Fibroblast of skin of back (primary cell): ENCODE measurements around the gene ZNF296. TPM values are rescaled to one million over a fixed set of nuclear protein-coding genes. Genes with fewer than 3 reads are reported as not detected.
A peak's percentile ranks its signal among the peaks of the same experiment; 100 is the strongest.
"Not testable (repeated sequence)": the region's sequence is repeated elsewhere in the genome, so short reads cannot be mapped to it uniquely, and the experiment has no call there.

Source experiments
- DNase-seq: peaks from one replicate; pipeline ENCODE4 v3.0.0-alpha.2; 2013
- polyA plus RNA-seq, 2 experiments: library from polyadenylated mRNA; unstranded; fragments of 120-200 nt; gene quantifications; one replicate each; pipeline ENCODE4 v1.2.1, GENCODE V29; 2013; ENCODE audit not compliant: insufficient read length in 2 of 2

Gene ZNF296
- 0.53 TPM for polyA plus RNA-seq (2013, experiment 1 of 2; ENCODE audit: insufficient read length)
- polyA plus RNA-seq (2013, experiment 2 of 2; ENCODE audit: insufficient read length) = 0.13 TPM

- DNase-seq = peak; percentile 42
Observed at GRCh38 chr19:45076029-45076850, at the start of gene ZNF296. Gene ZNF296 (minus strand): TSS chr19:45076478. CDS start chr19:45076373, 105 bp downstream.

GRCh38 chr19:45125360-45125759 lies 49.1 kb upstream of the ZNF296 start:
- DNase-seq = no peak

DNA sequence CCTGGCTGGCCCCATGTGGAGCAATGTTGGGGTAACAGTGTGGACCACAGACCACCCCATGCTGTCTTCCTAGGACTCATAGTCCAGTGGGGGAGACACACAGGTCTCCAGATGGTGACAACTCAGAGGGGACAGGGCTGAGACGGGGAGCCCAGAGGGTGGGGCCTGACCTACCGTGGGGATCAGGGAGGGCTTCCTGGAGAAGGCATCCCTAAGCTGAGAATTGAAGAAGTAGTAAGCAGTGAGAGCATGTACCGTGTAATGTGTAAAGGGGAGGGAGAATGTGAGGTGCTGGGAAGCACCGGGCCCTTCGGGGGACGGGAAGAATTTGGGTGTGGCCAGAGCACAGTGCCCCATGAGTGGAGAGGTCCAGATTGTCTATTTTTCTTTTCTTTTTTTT lies 47.7 kb upstream of the ZNF296 start:
- no peak for DNase-seq

DNA sequence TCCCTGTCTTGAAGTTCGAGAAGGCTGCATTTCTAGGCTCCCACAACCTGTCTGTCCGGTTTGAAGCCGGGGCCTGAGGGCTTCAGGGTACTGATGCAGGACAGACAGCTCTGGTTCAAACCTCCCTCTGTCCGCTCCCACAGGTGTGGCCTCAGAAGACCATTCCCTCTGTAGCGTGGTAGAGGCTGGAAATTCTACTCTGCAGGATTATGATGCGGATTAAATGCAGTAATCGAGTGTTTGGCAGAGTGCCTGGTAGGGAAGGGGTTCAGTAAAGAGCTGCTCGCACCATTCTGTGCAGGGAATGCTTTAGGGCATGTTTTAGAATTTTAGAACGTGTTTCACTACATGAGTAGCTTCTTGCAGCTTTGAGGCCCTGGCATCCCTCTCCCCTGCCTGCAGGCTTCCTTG lies 47.2 kb upstream of the ZNF296 start:
- no peak for DNase-seq

GRCh38 chr19:45122832-45123231 lies 46.6 kb upstream of the ZNF296 start:
- no peak for DNase-seq

DNA sequence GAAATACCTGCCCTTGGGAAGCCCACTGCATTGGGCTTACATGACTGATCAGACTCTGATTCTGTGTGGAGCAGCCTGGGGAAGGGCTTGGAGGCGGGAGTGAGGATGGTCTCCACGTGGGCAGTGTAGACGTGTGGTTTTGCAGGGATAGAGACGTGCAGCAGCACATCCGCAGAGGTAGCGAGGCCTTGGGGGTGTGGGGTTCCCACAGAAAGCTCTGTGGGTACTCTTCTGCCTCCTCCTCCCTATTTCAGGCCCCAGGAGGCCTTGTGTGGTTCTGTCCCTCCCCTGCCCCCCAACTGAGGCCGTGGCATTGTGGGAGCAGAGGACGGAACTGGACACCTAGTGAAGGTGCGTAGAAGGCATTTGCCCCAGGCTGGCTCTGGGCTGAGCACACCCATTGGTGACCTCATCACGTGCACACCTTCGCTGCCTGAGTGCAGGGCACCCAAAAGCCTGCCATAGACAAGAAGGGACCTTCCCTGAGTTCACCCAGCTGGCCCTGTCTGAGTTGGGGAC lies 45.6 kb upstream of the ZNF296 start:
- DNase-seq = no peak

DNA sequence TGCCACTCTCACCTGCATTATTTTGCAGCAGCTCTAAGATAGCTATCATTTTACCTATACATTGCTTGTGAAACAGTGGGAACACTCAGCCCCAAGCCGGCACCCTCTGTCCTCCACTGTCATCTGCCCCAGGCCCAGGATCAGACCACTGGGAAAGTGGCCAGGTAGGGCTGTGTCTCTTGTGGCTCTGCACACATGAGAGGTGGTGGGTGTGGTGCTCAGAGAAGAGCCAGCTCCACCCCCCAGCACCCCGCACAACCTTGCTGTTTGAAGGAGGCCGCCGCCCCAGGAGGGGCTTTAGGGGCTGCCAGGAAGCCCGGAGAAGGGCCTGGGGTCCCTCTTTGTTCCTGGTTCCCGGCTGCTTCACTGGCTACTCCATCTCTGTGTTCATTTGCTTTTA lies 43.3 kb upstream of the ZNF296 start:
- no peak for DNase-seq

DNA sequence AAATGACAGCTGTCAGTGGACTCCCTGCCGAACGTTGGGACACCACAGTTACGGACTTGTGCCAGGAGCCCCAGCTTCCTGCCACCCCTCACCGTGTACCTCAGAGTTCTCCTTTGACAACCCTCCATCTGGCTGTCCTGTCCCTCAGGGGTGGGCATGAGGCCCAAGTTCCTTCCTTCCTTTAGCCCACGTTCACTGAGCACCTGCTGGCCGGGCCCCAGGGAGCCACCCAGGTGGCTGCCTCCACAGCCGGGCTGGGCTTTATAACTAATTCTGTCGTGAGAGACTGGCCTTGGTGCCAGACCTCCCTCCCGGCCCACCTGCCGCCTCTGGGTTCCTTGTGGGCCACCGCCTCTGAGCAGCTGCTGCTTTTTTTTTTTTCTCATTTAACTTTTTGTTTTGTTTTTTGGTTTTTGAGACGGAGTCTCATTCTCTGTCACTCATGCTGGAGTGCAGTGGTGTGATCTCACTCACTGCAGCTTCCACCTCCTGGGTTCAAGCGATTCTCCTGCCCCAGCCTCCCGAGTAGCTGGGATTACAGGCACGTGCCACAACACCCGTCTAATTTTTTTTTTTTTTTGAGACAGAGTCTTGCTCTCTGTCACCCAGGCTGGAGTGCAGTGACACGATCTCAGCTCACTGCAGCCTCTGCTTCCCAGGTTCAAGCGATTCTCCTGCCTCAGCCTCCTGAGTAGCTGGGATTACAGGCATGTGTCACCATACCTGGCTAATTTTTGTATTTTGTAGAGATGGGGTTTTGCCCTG lies 42.5 kb upstream of the ZNF296 start:
- not testable (repeated sequence) for DNase-seq

GRCh38 chr19:45118106-45118505 lies 41.8 kb upstream of the ZNF296 start:
- no peak for DNase-seq

GRCh38 chr19:45117671-45118070 lies 41.4 kb upstream of the ZNF296 start:
- no peak for DNase-seq

GRCh38 chr19:45117167-45117594 lies 40.9 kb upstream of the ZNF296 start:
- no peak for DNase-seq

- no peak for DNase-seq
Observed at GRCh38 chr19:45115809-45116615, 39.7 kb upstream of the ZNF296 start.

- no peak for DNase-seq
Observed at GRCh38 chr19:45114116-45114515, 37.8 kb upstream of the ZNF296 start.

DNA sequence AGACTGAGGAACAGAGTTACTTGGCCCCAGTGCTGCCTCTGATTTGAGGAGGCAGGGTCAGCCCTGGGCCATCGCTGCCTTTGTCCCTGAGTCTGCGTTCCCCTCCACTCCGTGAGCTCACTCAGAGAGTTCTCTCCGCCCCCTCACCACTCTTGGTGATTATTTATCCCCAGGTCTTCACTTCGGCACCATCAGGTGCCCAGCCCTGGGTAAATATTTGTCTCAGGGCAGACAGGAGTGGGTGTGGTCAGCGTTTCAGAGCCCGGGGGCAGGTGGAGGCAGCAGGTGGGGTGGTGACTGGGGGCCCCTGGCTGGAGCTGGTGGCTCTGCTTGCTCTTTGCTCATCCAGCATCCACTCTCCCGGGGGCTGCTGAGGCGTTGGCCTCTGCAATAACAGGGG lies 37.4 kb upstream of the ZNF296 start:
- DNase-seq = no peak

- DNase-seq = no peak
Observed at GRCh38 chr19:45112111-45112827, 36.0 kb upstream of the ZNF296 start.

- DNase-seq = no peak
Observed at GRCh38 chr19:45110851-45111266, 34.6 kb upstream of the ZNF296 start.

DNA sequence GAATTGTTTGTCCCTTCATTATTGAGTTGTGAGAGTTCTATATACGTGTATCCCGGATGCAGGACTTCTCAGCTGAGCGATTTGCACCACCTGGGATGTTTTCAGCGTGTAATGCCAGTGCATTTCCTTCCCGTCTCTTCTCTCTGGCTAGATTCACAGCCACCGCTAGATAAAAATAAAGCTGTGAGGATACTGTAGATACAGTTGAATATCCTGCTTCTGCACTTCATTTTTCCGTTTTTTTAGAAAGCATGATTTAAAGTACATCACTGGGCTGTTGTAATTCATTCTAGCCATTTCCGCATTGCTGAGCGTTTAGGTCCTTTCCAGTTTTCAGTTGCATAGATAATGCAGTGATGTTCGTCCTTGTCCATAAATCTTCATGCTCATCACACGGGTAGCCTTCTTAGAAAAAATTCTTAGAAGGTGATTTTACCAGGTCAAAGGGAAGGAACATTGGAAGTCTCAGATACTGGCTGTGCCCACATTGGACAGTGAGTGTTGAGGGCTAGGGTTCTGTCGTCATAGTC lies 31.4 kb upstream of the ZNF296 start:
- no peak for DNase-seq

GRCh38 chr19:45106363-45106762 lies 30.1 kb upstream of the ZNF296 start:
- not testable (repeated sequence) for DNase-seq

DNA sequence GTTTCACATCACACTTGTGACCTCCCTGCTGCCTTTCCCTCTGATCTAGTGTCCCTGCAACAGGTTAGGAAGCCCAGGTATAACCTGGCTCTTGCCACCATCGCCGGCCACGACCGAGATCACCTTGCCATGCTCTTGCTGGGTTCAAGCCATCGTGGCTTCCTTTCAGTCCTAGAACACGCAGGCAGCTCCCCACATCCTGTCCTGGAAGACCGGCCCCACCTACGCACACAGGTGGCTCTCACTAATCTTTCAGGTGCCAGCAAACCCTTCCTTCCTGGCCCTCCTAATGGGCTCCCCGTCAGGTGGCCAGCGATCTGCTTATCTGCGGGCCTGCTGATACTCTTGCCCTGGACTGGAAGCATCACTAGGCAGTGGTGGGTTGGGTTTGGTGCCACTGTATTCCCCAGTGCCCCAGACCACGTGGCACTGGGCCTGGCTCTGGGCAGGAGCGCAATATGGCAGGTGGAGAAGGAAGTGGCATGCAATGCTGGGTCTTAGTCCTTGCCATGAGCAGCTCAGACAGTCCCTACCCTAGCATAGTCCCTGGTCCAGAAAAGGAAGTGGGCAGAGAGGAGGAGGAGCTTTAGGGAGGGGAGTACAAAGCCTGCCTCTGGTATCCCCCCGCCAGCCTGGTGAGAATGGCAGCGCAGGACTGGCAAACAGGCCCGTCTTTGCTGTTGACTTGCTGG lies 28.5 kb upstream of the ZNF296 start:
- no peak for DNase-seq

DNA sequence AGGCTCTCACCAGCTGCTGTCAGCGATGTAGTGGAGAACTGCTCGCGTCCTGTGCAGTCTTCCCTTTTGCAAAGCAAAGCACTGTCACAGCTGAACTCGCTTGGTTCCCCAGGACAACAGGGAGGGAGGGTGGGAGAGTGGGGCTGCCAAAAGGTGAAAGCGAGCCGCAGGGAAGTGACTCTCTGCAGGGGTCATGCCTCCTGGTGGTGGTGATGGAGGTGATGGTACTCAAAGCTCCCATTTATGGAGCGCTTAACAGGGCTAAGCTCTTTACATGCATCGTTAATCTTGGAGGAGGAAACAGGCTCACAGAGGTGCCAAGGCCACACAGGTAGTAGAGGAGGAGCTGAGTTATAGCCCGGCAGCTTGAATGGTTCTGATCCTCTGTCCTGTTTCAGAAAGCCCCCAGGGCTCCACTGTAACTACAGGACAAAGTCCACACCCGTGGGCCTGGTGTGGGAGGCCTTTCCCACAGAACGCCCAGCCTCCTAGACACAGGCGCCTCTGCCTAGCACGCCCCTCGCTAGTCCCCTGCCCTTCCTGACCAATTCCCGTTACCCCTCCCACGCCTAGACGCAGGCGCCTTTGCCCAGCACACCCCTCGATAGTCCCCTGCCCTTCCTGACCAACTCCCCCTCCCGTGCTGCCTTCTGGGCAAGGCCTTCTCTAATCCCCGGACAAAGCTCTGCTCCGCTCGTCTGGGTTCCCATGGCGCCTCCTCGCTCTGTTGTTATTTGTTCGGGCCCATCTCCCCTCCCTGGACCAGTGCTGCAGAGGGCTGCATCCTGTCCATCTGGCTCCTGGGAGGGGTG lies 27.4 kb upstream of the ZNF296 start:
- no peak for DNase-seq
